Pancreas (tissue), 10 donors: ENCODE data around the gene FABP7. TPM values are rescaled to one million over a fixed set of nuclear protein-coding genes. Genes with fewer than 3 reads are reported as not detected.

ENCODE experiments used
- ATAC-seq, 4 donors: fragments of 200-7000 bp; cut with Tn5 transposase; one replicate each; pipeline versions ENCODE4 v1.8.0 to v1.9.1; 2020; ENCODE audit warnings: mild to moderate bottlenecking in 4 of 4, moderate library complexity in 4 of 4
- DNase-seq, 6 donors: peaks; one replicate each; pipeline ENCODE4 v3.0.0-alpha.2; 2020
- FAIRE-seq: peaks from 2 replicates; lab custom pipeline; 2012; peaks lifted over from hg19 to GRCh38; lab: Jason Lieb, UNC
- H3K27ac ChIP-seq, 4 donors: fragments of 200-600 bp; sonication (generic); 1 replicate in 3 of 4; 2 replicates in 1 of 4; pipeline versions ENCODE4 v1.5.0 to v1.8.0; 2020
- H3K27me3 ChIP-seq, 4 donors: fragments of 200-600 bp; one replicate each; pipeline ENCODE4 v1.8.0; 2021
- H3K36me3 ChIP-seq, 3 donors: fragments of 200-600 bp; sonication (generic) in 1 of 3; one replicate each; pipeline versions ENCODE4 v1.5.0 to v1.8.0; 2020 to 2021
- H3K4me1 ChIP-seq, 3 donors: fragments of 200-600 bp; one replicate each; pipeline ENCODE4 v1.8.0; 2021
- H3K4me3 ChIP-seq, 4 donors: fragments of 200-600 bp; sonication (generic) in 2 of 4; one replicate each; pipeline versions ENCODE4 v1.5.0 to v1.8.0; 2020 to 2021
- H3K9me3 ChIP-seq, 4 donors: fragments of 200-600 bp; one replicate each; pipeline ENCODE4 v1.8.0; 2021
- CTCF ChIP-seq, 4 donors: fragments of 200-600 bp; sonication (generic) in 3 of 4; IDR thresholded peaks; one replicate each; pipeline versions ENCODE4 v1.5.0 to v1.8.0; 2021; ENCODE audit warnings: antibody characterized with exemption in 4 of 4
- WGBS, 2 donors: extraction: QIAGEN DNeasy Blood & Tissue Kit; methylation state at CpG; one replicate each; pipeline ENCODE4 v1.1.7; 2013; 5-methylcytosine and 5-hydroxymethylcytosine counted together
- intact Hi-C, 3 donors: fragments of 100-400 bp; cut with DNase I; formaldehyde crosslinking; loops; one replicate each; pipeline versions ENCODE4 v1.11.1 to v1.14.2; 2022
- polyA plus RNA-seq, 2 donors: library from polyadenylated mRNA; stranded (reverse); fragments of 200-250 nt; gene quantifications; one replicate each; pipeline ENCODE4 v1.2.3, GENCODE V29; 2013
- total RNA-seq, 6 donors: library from RNA; stranded (reverse); fragmentation: NEBNext Ultra II Directional in 4 of 6; extraction: Animal tissue kit (Norgen Biotek cat#: 25700) in 4 of 6; gene quantifications; one replicate each; pipeline versions ENCODE4 v1.2.1 to v1.2.4, GENCODE V29; 2021 to 2023
- donor health status: healthy with polysubstance abuse.
- donor health status: DM: no; HTN: no; CAD: no; lungs with moderate emphysema.
- donor health status: DM: no; HTN: no; CAD: no.
- donor health status: control.
- donor health status: control.
- donor health status: Bipolar disorder and iron deficiency.
- donor health status: DM: yes; HTN: yes; CAD: no.
- donor health status: DM: no; HTN: no; CAD: no.
- donor health status: DM: no; HTN: no; CAD: no.
- donor health status: DM: yes; HTN: yes; CAD: no.

FABP7 gene
- total and polyA plus RNA-seq, 8 donors = not detected

GRCh38 chr6:122804962-122805485 lies 25.5 kb downstream of the FABP7 start:
- intact Hi-C loops = no loop called here

GRCh38 chr6:122806291-122806690 lies 26.8 kb downstream of the FABP7 start:
- Histone ChIP-seq H3K27ac (no peak overlapping the region), H3K4me3 (no peak overlapping the region), H3K4me1 (peaks cover 0 to 8% (median 0%) of the 10 kb centered on the region in 3 donors), H3K36me3 (peaks cover 0 to 11% (median 0%) of the 10 kb centered on the region in 3 donors), H3K9me3 (no peaks in the 10 kb centered on the region), H3K27me3 (no peaks in the 10 kb centered on the region)
- FAIRE-seq = no peak
- no peak for TF ChIP-seq CTCF (IDR thresholded peaks at IDR 0.05)
- 89 to 94% methylated on average over 2 of the region's 2 CpGs for WGBS, 2 donors
- no peak for ATAC-seq
- intact Hi-C loops = no loop called here
- no peak for DNase-seq

More at GRCh38 chr6:122804962-122805485, 25.5 kb downstream of the FABP7 start:
- no peak for DNase-seq
- Histone ChIP-seq H3K4me3 (no peak overlapping the region), H3K27ac (no peak overlapping the region), H3K27me3 (no peaks in the 10 kb centered on the region), H3K4me1 (peaks cover 0 to 8% (median 0%) of the 10 kb centered on the region in 3 donors), H3K9me3 (no peaks in the 10 kb centered on the region), H3K36me3 (peaks cover 0 to 11% (median 0%) of the 10 kb centered on the region in 3 donors)
- 75 to 80% methylated on average over 5 of the region's 5 CpGs for WGBS, 2 donors
- ATAC-seq = no peak
- no peak for FAIRE-seq
- TF ChIP-seq CTCF (IDR thresholded peaks at IDR 0.05) = no peak

GRCh38 chr6:122808121-122808885 lies 28.8 kb downstream of the FABP7 start:
- Histone ChIP-seq H3K4me1 (peaks cover 0 to 2% (median 0%) of the 10 kb centered on the region in 3 donors), H3K36me3 (peaks cover 0 to 11% (median 0%) of the 10 kb centered on the region in 3 donors), H3K27me3 (no peaks in the 10 kb centered on the region), H3K27ac (no peak overlapping the region), H3K9me3 (no peaks in the 10 kb centered on the region), H3K4me3 (no peak overlapping the region)
- FAIRE-seq (no peak), DNase-seq (no peak), ATAC-seq (no peak)
- 86 to 97% methylated on average over 10 of the region's 10 CpGs for whole genome bisulfite sequencing, 2 donors
- no peak for TF ChIP-seq CTCF (IDR thresholded peaks at IDR 0.05)
- intact Hi-C loops = no loop called here

- intact Hi-C loops = no loop called here
- FAIRE-seq (no peak), ATAC-seq (no peak), DNase-seq (no peak)
- Histone ChIP-seq H3K4me1 (no peaks in the 10 kb centered on the region), H3K36me3 (peaks cover 0 to 11% (median 0%) of the 10 kb centered on the region in 3 donors), H3K4me3 (no peak overlapping the region), H3K27me3 (no peaks in the 10 kb centered on the region), H3K27ac (no peak overlapping the region), H3K9me3 (no peaks in the 10 kb centered on the region)
- no peak for TF ChIP-seq CTCF (IDR thresholded peaks at IDR 0.05)
- WGBS, 2 donors = 73 to 85% methylated on average over 4 of the region's 4 CpGs
These were observed 29.5 kb downstream of the FABP7 start for GRCh38 chr6:122809001-122809400.

- 74 to 79% methylated on average over 2 of the region's 2 CpGs for WGBS, 2 donors
- Histone ChIP-seq H3K27ac (no peak overlapping the region), H3K9me3 (no peaks in the 10 kb centered on the region), H3K4me3 (no peak overlapping the region), H3K27me3 (no peaks in the 10 kb centered on the region), H3K36me3 (peaks cover 0 to 11% (median 0%) of the 10 kb centered on the region in 3 donors), H3K4me1 (no peaks in the 10 kb centered on the region)
- no peak for DNase-seq
- no peak for ATAC-seq
- intact Hi-C loops = no loop called here
- no peak for TF ChIP-seq CTCF (IDR thresholded peaks at IDR 0.05)
- FAIRE-seq = no peak
These were observed 30.2 kb downstream of the FABP7 start for GRCh38 chr6:122809691-122810090.
